Measurements from ENCODE around the gene RTN4IP1.
"Not testable (repeated sequence)": the region's sequence is repeated elsewhere in the genome, so short reads cannot be mapped to it uniquely, and the experiment has no call there.

RTN4IP1 gene

DNA sequence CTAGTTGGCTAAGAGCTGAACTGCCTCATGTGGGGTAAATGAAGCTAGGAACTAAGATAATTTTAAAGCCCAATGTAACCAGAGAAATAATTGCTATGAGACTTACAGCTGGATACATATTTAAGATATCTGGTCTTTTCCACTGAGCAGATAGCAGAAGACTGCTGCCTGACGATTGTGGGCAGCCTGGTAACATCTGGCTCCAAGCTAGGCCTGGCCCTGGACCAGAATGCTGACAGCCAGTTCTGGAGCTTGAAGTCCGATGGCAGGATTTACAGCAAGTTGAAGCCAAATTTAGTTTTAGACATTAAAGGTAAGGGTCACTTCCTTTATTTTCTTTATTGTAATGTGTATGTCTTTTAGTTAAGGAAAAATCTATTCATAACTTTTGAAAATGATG, 65.7 kb downstream of the RTN4IP1 start:
- no peak overlapping the region for H2AFZ ChIP-seq (ENCODE audit: low read length, unreplicated experiment)
- H3K4me3 ChIP-seq (ENCODE audit: low read depth, low read length): no peak overlapping the region
- H3K27me3 ChIP-seq (ENCODE audit: insufficient read depth, low read length): no peaks in the 10 kb centered on the region
- H3K4me1 ChIP-seq (ENCODE audit: control insufficient read depth, insufficient read depth, low read length, unreplicated experiment): peaks cover 32% of the 10 kb centered on the region
- H3K27ac ChIP-seq (ENCODE audit: low read depth, low read length): no peak overlapping the region
- H3K36me3 ChIP-seq (ENCODE audit: insufficient read depth, low read length): peaks cover 24% of the 10 kb centered on the region
- H3K79me2 ChIP-seq (ENCODE audit: control insufficient read depth, insufficient read depth, low read length, unreplicated experiment): no peaks in the 10 kb centered on the region

DNA sequence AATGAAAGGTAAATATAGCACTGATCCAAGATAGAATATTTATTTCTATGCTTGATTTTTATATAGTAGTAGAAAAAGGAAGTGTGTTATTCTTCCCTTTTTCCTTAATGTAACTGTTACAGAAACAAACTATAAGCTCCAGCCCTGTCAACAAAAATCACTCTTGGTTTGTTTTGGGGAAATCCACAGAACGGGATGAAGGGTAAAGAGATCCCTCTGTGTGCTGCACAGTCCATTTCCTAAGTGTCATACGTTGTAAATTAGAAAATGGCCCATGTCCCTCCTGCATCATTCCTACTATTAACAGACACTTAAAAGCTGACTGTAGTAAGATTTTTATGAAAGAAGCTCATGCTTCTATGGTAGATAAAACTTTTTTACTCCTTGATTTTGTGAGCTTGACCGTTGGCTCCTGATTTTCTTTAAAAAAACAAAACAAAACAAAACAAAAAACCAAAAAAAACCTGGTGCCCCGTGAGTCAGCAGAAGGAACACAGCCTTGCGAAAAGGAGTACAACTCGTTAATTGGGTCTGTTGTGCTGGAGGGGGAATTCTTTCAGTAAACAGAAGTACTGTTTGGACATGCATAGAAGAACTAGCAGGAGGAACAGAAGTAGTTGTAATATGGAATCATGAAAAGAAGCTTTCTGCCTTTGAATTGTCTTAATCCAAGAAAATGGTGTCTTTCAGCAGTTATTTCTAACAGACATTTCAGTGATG, 67.5 kb downstream of the RTN4IP1 start:
- peak overlapping the region; percentile 76 for H3K27ac ChIP-seq (ENCODE audit: low read depth, low read length)
- no peak overlapping the region for H2AFZ ChIP-seq (ENCODE audit: low read length, unreplicated experiment)

DNA sequence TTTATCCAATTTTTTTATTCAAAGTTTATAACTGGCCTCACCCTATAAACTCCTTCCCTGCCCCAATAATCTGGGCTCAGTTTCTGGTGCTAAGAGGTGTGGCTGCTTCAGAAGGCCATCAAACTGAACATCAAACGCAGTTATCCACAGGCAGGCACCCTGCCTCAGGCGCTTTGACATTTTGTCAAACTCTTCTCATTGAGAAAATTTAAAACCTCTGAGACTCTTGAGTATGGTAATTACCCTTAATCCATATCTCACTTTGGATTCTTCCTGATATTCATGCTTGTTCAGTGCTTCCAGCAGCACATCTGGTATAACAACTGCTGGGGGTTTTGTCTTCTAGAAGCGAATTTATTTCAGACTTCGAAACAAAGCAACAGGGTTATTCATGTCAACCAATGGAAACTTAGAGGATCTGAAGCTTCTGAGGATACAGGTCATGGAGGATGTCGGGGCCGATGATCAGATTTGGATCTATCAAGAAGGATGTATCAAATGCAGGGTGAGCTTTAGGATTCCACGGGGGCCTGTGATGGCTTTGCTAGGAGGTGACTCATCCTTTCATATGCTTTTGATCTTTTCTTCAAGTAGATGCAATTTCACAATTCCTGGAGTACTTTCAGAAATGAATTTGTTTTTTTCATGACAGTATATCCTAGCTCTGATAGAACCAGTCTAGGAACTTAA, 68.2 kb downstream of the RTN4IP1 start:
- Histone ChIP-seq H3K4me3 (ENCODE audit: low read depth, low read length) (peak overlapping the region; percentile 34), H3K27me3 (ENCODE audit: insufficient read depth, low read length) (no peaks in the 10 kb centered on the region), H2AFZ (ENCODE audit: low read length, unreplicated experiment) (no peak overlapping the region), H3K79me2 (ENCODE audit: control insufficient read depth, insufficient read depth, low read length, unreplicated experiment) (no peaks in the 10 kb centered on the region), H3K4me1 (ENCODE audit: control insufficient read depth, insufficient read depth, low read length, unreplicated experiment) (peaks cover 44% of the 10 kb centered on the region), H3K36me3 (ENCODE audit: insufficient read depth, low read length) (peaks cover 16% of the 10 kb centered on the region), H3K27ac (ENCODE audit: low read depth, low read length) (peak overlapping the region; percentile 76)

More for the DNA sequence above, 67.5 kb downstream of the RTN4IP1 start:
- no peaks in the 10 kb centered on the region for H3K79me2 ChIP-seq (ENCODE audit: control insufficient read depth, insufficient read depth, low read length, unreplicated experiment)
- peak overlapping the region; percentile 34 for H3K4me3 ChIP-seq (ENCODE audit: low read depth, low read length)
- no peaks in the 10 kb centered on the region for H3K27me3 ChIP-seq (ENCODE audit: insufficient read depth, low read length)
- H3K4me1 ChIP-seq (ENCODE audit: control insufficient read depth, insufficient read depth, low read length, unreplicated experiment): peaks cover 40% of the 10 kb centered on the region
- peaks cover 16% of the 10 kb centered on the region for H3K36me3 ChIP-seq (ENCODE audit: insufficient read depth, low read length)

DNA sequence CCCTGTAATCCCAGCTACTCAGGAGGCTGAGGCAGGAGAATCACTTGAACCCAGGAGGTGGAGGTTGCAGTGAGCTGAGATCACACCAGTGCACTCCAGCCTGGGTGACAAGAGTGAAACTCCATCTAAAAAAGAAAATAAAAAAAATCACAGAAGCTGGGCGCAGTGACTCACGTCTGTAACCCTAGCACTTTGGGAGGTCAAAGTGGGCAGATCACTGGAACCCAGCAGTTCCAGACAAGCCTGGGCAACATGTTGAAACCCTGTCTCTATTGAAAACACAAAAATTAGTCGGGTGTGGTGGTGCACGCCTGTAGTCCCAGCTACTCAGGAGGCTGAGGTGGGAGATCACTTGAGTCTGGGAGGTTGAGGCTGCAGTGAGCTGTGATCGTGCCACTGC, 69.6 kb downstream of the RTN4IP1 start:
- peaks cover 44% of the 10 kb centered on the region for H3K4me1 ChIP-seq (ENCODE audit: control insufficient read depth, insufficient read depth, low read length, unreplicated experiment)
- H3K79me2 ChIP-seq (ENCODE audit: control insufficient read depth, insufficient read depth, low read length, unreplicated experiment); H3K4me3 ChIP-seq (ENCODE audit: low read depth, low read length); H2AFZ ChIP-seq (ENCODE audit: low read length, unreplicated experiment); H3K27me3 ChIP-seq (ENCODE audit: insufficient read depth, low read length); H3K27ac ChIP-seq (ENCODE audit: low read depth, low read length): not testable (repeated sequence)
- peaks cover 11% of the 10 kb centered on the region for H3K36me3 ChIP-seq (ENCODE audit: insufficient read depth, low read length)

DNA sequence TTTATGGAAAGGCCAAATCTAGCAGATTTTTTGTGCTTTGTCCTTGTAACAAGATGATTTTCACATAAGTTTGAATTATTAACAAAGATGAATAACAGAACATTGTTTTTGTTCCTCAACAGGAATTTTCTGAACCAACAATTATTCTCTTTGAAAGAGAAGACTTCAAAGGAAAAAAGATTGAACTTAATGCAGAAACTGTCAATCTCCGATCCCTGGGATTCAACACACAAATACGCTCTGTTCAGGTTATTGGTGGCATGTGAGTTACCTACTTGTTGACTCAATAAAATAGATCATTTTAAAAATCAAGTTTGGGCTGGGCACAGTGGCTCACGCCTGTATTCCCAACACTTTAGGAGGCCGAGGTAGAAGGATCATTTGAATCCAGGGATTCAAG, 70.9 kb downstream of the RTN4IP1 start:
- no peaks in the 10 kb centered on the region for H3K79me2 ChIP-seq (ENCODE audit: control insufficient read depth, insufficient read depth, low read length, unreplicated experiment)
- peaks cover 18% of the 10 kb centered on the region for H3K36me3 ChIP-seq (ENCODE audit: insufficient read depth, low read length)
- H3K27me3 ChIP-seq (ENCODE audit: insufficient read depth, low read length): no peaks in the 10 kb centered on the region
- H2AFZ ChIP-seq (ENCODE audit: low read length, unreplicated experiment): no peak overlapping the region
- H3K4me3 ChIP-seq (ENCODE audit: low read depth, low read length): no peak overlapping the region
- peak overlapping the region; percentile 41 for H3K27ac ChIP-seq (ENCODE audit: low read depth, low read length)
- H3K4me1 ChIP-seq (ENCODE audit: control insufficient read depth, insufficient read depth, low read length, unreplicated experiment): peaks cover 44% of the 10 kb centered on the region

DNA sequence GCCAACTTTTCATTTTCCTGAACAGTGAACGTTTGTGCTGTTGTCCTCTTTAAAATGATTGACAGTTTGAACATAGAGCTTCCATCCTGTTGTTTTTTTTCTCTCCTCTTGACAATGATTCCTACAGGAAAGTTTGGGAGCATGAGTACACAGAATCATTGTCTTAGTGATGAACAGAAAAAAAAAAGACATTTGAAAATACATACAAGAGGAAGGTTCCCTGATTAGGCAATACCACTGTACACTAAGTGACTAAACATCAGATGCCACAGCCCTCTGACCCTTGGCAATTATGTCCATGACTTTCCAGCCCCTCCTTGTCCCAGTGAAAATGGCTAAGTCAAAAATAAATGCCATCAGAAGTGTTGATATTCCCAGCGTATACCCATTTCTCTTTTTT, 71.5 kb downstream of the RTN4IP1 start:
- no peak overlapping the region for H3K4me3 ChIP-seq (ENCODE audit: low read depth, low read length)
- peaks cover 23% of the 10 kb centered on the region for H3K36me3 ChIP-seq (ENCODE audit: insufficient read depth, low read length)
- H3K4me1 ChIP-seq (ENCODE audit: control insufficient read depth, insufficient read depth, low read length, unreplicated experiment): peaks cover 44% of the 10 kb centered on the region
- no peak overlapping the region for H2AFZ ChIP-seq (ENCODE audit: low read length, unreplicated experiment)
- H3K27ac ChIP-seq (ENCODE audit: low read depth, low read length): peak overlapping the region; percentile 55
- H3K79me2 ChIP-seq (ENCODE audit: control insufficient read depth, insufficient read depth, low read length, unreplicated experiment): no peaks in the 10 kb centered on the region
- H3K27me3 ChIP-seq (ENCODE audit: insufficient read depth, low read length): no peaks in the 10 kb centered on the region

DNA sequence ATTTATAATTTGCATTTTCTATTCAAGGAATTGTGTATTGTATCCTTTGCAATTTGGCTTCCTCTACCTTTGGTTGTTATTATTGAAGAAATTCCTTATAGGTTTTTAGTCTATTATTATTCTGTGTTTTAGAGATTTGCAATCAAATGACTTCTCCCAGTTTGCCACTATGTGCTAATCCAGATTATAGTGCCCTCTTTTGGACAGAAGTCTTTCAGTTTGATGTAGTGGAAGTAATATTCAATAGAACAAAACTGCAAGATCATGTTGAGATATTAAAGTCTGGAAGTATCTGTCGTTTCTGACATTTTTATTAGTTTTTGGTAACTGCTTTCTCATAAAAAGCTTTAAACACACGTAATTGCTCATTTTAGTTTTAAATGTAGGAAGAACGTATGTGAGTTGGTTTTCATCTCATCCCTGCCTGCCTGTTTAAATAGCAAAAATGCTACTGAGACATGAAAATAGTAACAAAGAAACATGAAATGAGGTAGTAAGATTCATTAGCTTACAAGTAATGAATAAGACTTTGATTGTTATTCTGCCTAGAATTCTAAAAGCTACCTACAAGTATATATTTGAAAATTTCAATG, 72.8 kb downstream of the RTN4IP1 start:
- H3K79me2 ChIP-seq (ENCODE audit: control insufficient read depth, insufficient read depth, low read length, unreplicated experiment): no peaks in the 10 kb centered on the region
- H3K4me3 ChIP-seq (ENCODE audit: low read depth, low read length): no peak overlapping the region
- H3K27me3 ChIP-seq (ENCODE audit: insufficient read depth, low read length): no peaks in the 10 kb centered on the region
- H3K4me1 ChIP-seq (ENCODE audit: control insufficient read depth, insufficient read depth, low read length, unreplicated experiment): peaks cover 36% of the 10 kb centered on the region
- peaks cover 29% of the 10 kb centered on the region for H3K36me3 ChIP-seq (ENCODE audit: insufficient read depth, low read length)
- no peak overlapping the region for H2AFZ ChIP-seq (ENCODE audit: low read length, unreplicated experiment)
- H3K27ac ChIP-seq (ENCODE audit: low read depth, low read length): peak overlapping the region; percentile 23; the same call in 1 of the 2 replicates

DNA sequence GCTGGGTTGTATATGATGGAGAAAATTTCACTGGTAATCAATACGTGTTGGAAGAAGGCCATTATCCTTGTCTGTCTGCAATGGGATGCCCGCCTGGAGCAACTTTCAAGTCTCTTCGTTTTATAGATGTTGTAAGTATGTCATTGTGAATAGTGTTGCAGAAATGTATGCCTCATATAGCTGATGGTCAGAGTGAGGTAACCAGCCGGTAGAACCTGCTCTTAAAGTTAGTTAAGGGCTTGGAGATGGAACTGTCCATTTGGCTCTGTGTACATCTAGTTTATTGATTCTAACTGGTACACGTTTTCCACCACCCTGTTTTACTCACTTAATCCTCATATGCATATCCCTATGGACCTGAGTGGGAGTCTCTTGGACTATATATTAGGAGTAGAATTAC, 73.5 kb downstream of the RTN4IP1 start:
- Histone ChIP-seq H3K27me3 (ENCODE audit: insufficient read depth, low read length) (no peaks in the 10 kb centered on the region), H3K36me3 (ENCODE audit: insufficient read depth, low read length) (peaks cover 36% of the 10 kb centered on the region), H3K4me1 (ENCODE audit: control insufficient read depth, insufficient read depth, low read length, unreplicated experiment) (peaks cover 29% of the 10 kb centered on the region), H3K79me2 (ENCODE audit: control insufficient read depth, insufficient read depth, low read length, unreplicated experiment) (peaks cover 3% of the 10 kb centered on the region), H3K27ac (ENCODE audit: low read depth, low read length) (no peak overlapping the region), H2AFZ (ENCODE audit: low read length, unreplicated experiment) (no peak overlapping the region), H3K4me3 (ENCODE audit: low read depth, low read length) (no peak overlapping the region)

DNA sequence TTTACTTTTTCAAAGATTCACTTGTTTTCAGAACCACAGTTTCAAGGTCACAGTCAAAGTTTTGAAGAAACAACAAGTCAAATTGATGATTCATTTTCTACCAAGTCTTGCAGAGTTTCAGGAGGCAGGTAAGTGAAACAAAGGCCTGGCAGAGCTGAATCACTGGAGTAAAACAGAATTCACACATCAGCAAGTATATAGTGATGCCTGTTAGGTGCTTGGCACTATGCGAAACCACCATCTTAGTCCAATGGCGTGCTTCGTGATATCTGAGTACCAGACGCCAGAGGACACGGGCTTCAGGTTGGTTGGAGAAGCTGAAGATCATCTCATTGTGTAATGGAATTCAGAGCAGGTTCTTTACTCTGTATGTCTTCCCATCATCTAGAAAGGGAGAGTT, 75.9 kb downstream of the RTN4IP1 start:
- H3K27ac ChIP-seq (ENCODE audit: low read depth, low read length): no peak overlapping the region
- peaks cover 30% of the 10 kb centered on the region for H3K36me3 ChIP-seq (ENCODE audit: insufficient read depth, low read length)
- peaks cover 20% of the 10 kb centered on the region for H3K4me1 ChIP-seq (ENCODE audit: control insufficient read depth, insufficient read depth, low read length, unreplicated experiment)

DNA sequence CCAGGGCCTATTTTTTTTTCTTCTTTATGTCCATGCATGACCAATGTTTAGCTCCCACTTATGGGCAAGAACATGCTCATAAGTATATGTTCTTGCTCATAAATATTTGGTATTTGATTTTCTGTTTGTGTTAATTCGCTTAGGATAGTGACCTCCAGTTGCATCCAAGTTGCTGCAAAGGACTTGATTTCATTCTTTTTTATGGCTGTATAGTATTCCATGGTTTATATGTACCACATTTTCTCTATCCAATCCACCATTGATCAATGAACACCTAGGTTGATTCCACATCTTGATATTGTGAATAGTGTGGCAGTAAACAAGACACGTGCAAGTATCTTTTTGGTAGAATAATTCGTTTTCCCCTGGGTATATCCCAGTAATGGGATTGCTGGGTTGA, 78.1 kb downstream of the RTN4IP1 start:
- Histone ChIP-seq H2AFZ (ENCODE audit: low read length, unreplicated experiment) (no peak overlapping the region), H3K27ac (ENCODE audit: low read depth, low read length) (no peak overlapping the region), H3K27me3 (ENCODE audit: insufficient read depth, low read length) (no peaks in the 10 kb centered on the region), H3K79me2 (ENCODE audit: control insufficient read depth, insufficient read depth, low read length, unreplicated experiment) (peaks cover 3% of the 10 kb centered on the region), H3K4me3 (ENCODE audit: low read depth, low read length) (no peak overlapping the region), H3K4me1 (ENCODE audit: control insufficient read depth, insufficient read depth, low read length, unreplicated experiment) (peaks cover 22% of the 10 kb centered on the region), H3K36me3 (ENCODE audit: insufficient read depth, low read length) (peaks cover 27% of the 10 kb centered on the region)

More for the DNA sequence above, 75.9 kb downstream of the RTN4IP1 start:
- Histone ChIP-seq H3K4me3 (ENCODE audit: low read depth, low read length) (no peak overlapping the region), H2AFZ (ENCODE audit: low read length, unreplicated experiment) (no peak overlapping the region), H3K79me2 (ENCODE audit: control insufficient read depth, insufficient read depth, low read length, unreplicated experiment) (peaks cover 3% of the 10 kb centered on the region), H3K27me3 (ENCODE audit: insufficient read depth, low read length) (no peaks in the 10 kb centered on the region)
